Breast epithelium (tissue), 3 donors: Measurements from ENCODE around the gene EGR4.

Experiments used
- POLR2A ChIP-seq: fragments of 450-650 bp; IDR thresholded peaks from one replicate; pipeline ENCODE4 v1.6.1; 2016; ENCODE audit warnings: antibody characterized with exemption, mild to moderate bottlenecking, moderate library complexity
- POLR2AphosphoS5 ChIP-seq, 3 donors: sonication (generic); formaldehyde crosslinking; IDR thresholded peaks; one replicate each; pipeline ENCODE4 v1.6.1; 2017; ENCODE audit warnings: antibody characterized with exemption in 3 of 3
- TF ChIP-seq, protein P1 (sequence below), 3 donors: fragments of 450-650 bp; IDR thresholded peaks; one replicate each; pipeline ENCODE4 v1.5.1; 2016 to 2017; ENCODE audit warnings: antibody characterized with exemption in 3 of 3, mild to moderate bottlenecking in 3 of 3, moderate library complexity in 3 of 3

GRCh38 chr2:73337828-73338227, 44.5 kb upstream of the EGR4 start:
- TF ChIP-seq POLR2A, result no peak
- no peak for TF ChIP-seq POLR2AphosphoS5 (IDR thresholded peaks at IDR 0.05)
- TF ChIP-seq, protein P1, sequence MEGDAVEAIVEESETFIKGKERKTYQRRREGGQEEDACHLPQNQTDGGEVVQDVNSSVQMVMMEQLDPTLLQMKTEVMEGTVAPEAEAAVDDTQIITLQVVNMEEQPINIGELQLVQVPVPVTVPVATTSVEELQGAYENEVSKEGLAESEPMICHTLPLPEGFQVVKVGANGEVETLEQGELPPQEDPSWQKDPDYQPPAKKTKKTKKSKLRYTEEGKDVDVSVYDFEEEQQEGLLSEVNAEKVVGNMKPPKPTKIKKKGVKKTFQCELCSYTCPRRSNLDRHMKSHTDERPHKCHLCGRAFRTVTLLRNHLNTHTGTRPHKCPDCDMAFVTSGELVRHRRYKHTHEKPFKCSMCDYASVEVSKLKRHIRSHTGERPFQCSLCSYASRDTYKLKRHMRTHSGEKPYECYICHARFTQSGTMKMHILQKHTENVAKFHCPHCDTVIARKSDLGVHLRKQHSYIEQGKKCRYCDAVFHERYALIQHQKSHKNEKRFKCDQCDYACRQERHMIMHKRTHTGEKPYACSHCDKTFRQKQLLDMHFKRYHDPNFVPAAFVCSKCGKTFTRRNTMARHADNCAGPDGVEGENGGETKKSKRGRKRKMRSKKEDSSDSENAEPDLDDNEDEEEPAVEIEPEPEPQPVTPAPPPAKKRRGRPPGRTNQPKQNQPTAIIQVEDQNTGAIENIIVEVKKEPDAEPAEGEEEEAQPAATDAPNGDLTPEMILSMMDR (IDR thresholded peaks at IDR 0.05), result no peak
